Liver (tissue), 9 donors: Measurements from ENCODE around the gene TOR3A. TPM values are rescaled to one million over a fixed set of nuclear protein-coding genes. Genes with fewer than 3 reads are reported as not detected.
A peak's percentile ranks its signal among the peaks of the same experiment; 100 is the strongest.

ENCODE experiments used
- DNase-seq: peaks from one replicate; pipeline ENCODE4 v3.0.0-alpha.2; 2017; ENCODE audit warnings: low spot score
- H3K27ac ChIP-seq, 2 donors: one replicate each; pipeline ENCODE4 v1.7.0; 2013; ENCODE audit warnings: inconsistent platforms in 2 of 2, low read length in 2 of 2, control low read depth in 1 of 2, low read depth in 1 of 2, mild to moderate bottlenecking in 1 of 2
- H3K27me3 ChIP-seq, 4 donors: one replicate each; pipeline versions ENCODE4 v1.6.1 to v1.7.0; 2013; ENCODE audit warnings: low read length in 3 of 4, inconsistent platforms in 1 of 4, mild to moderate bottlenecking in 1 of 4, moderate library complexity in 1 of 4; ENCODE audit not compliant: control insufficient read depth in 4 of 4, insufficient read depth in 4 of 4
- H3K36me3 ChIP-seq, 4 donors: one replicate each; pipeline versions ENCODE4 v1.6.1 to v1.7.0; 2013; ENCODE audit warnings: low read length in 3 of 4, mild to moderate bottlenecking in 3 of 4, low read depth in 1 of 4, moderate library complexity in 1 of 4; ENCODE audit not compliant: control insufficient read depth in 4 of 4, insufficient read depth in 3 of 4
- H3K4me1 ChIP-seq, 4 donors: one replicate each; pipeline versions ENCODE4 v1.6.1 to v1.7.0; 2013; ENCODE audit warnings: low read length in 3 of 4, mild to moderate bottlenecking in 3 of 4, moderate library complexity in 1 of 4; ENCODE audit not compliant: control insufficient read depth in 4 of 4, insufficient read depth in 4 of 4
- H3K4me3 ChIP-seq, 3 donors: one replicate each; pipeline versions ENCODE4 v1.6.1 to v1.7.0; 2013; ENCODE audit warnings: low read length in 3 of 3, control low read depth in 1 of 3, low read depth in 1 of 3, mild to moderate bottlenecking in 1 of 3
- H3K9ac ChIP-seq, 2 donors: one replicate each; pipeline ENCODE4 v1.7.0; 2013; ENCODE audit warnings: low read length in 2 of 2, mild to moderate bottlenecking in 2 of 2, moderate library complexity in 2 of 2, control low read depth in 1 of 2, low read depth in 1 of 2
- H3K9me3 ChIP-seq, 4 donors: one replicate each; pipeline versions ENCODE4 v1.6.1 to v1.7.0; 2013; ENCODE audit warnings: low read length in 3 of 4; ENCODE audit not compliant: control insufficient read depth in 4 of 4
- ATF3 ChIP-seq: IDR thresholded peaks from 2 replicates; pipeline ENCODE4 v1.6.1; 2016; ENCODE audit warnings: antibody characterized with exemption
- CTCF ChIP-seq: fragments of 150-350 bp; IDR thresholded peaks from 2 replicates; pipeline ENCODE4 v1.5.1; 2017; ENCODE audit warnings: improper control_type of control experiment, low read depth, low read length; ENCODE audit not compliant: missing input control
- EGR1 ChIP-seq, 2 donors: IDR thresholded peaks; 2 replicates each; pipeline ENCODE4 v1.6.1; 2016 to 2018; ENCODE audit warnings: antibody characterized with exemption in 2 of 2, low read depth in 2 of 2
- FOXA2 ChIP-seq: IDR thresholded peaks from 2 replicates; pipeline ENCODE4 v1.6.1; 2016; ENCODE audit warnings: antibody characterized with exemption
- GABPA ChIP-seq, 2 donors: IDR thresholded peaks in 1 of 2; conservative IDR thresholded peaks in 1 of 2; 2 replicates each; pipeline ENCODE4 v1.6.1; 2016; ENCODE audit warnings: antibody characterized with exemption in 2 of 2, mild to moderate bottlenecking in 1 of 2, moderate library complexity in 1 of 2
- HNF4A ChIP-seq, 2 donors: conservative IDR thresholded peaks; 2 replicates each; pipeline ENCODE4 v1.6.1; 2016; ENCODE audit warnings: antibody characterized with exemption in 2 of 2, mild to moderate bottlenecking in 2 of 2
- HNF4G ChIP-seq: IDR thresholded peaks from 2 replicates; pipeline ENCODE4 v1.6.1; 2016; ENCODE audit warnings: antibody characterized with exemption
- JUND ChIP-seq, 2 donors: IDR thresholded peaks; 2 replicates each; pipeline ENCODE4 v1.6.1; 2016; ENCODE audit warnings: antibody characterized with exemption in 2 of 2
- NR2F2 ChIP-seq: IDR thresholded peaks from 2 replicates; pipeline ENCODE4 v1.6.1; 2016; ENCODE audit warnings: antibody characterized with exemption
- RAD21 ChIP-seq, 2 donors: IDR thresholded peaks; 2 replicates each; pipeline ENCODE4 v1.6.1; 2016; ENCODE audit warnings: antibody characterized with exemption in 2 of 2, mild to moderate bottlenecking in 2 of 2
- RXRA ChIP-seq, 2 donors: IDR thresholded peaks; 2 replicates each; pipeline ENCODE4 v1.6.1; 2017 to 2018; ENCODE audit warnings: antibody characterized with exemption in 2 of 2, mild to moderate bottlenecking in 1 of 2
- SP1 ChIP-seq: IDR thresholded peaks from 2 replicates; pipeline ENCODE4 v1.6.1; 2018; ENCODE audit warnings: antibody characterized with exemption, mild to moderate bottlenecking
- TAF1 ChIP-seq: conservative IDR thresholded peaks from 2 replicates; pipeline ENCODE4 v1.6.1; 2016; ENCODE audit warnings: antibody characterized with exemption, mild to moderate bottlenecking
- WGBS: extraction: QIAGEN DNeasy Blood & Tissue Kit; methylation state at CpG from one replicate; pipeline ENCODE4 v1.1.7; 2013; 5-methylcytosine and 5-hydroxymethylcytosine counted together
- polyA plus RNA-seq, 2 donors: library from polyadenylated mRNA; stranded (reverse) in 1 of 2; unstranded in 1 of 2; fragments of 200-250 nt in 1 of 2; fragments of >200 nt in 1 of 2; fragmentation: Nextera tagmentation in 1 of 2; extraction: Ambion mirVana in 1 of 2; gene quantifications; one replicate each; pipeline versions ENCODE4 v1.2.1 to v1.2.3, GENCODE V29; 2013 to 2015
- total RNA-seq, 2 donors: library from RNA; depleted of rRNA; stranded (reverse); fragments of >200 nt; gene quantifications; one replicate each; pipeline ENCODE4 v1.2.3, GENCODE V29; 2014
- TF ChIP-seq, protein P1 (sequence below): IDR thresholded peaks from 2 replicates; pipeline ENCODE4 v1.6.1; 2016; ENCODE audit warnings: antibody characterized with exemption
- TF ChIP-seq, protein P2 (sequence below): IDR thresholded peaks from 2 replicates; pipeline ENCODE4 v1.6.1; 2016; ENCODE audit warnings: antibody characterized with exemption
- TF ChIP-seq, protein P3 (sequence below): IDR thresholded peaks from 2 replicates; pipeline ENCODE4 v1.6.1; 2016; ENCODE audit warnings: antibody characterized with exemption, mild to moderate bottlenecking
- donor health status: healthy.
- donor health status: healthy.
- donor health status: healthy.
- donor health status: healthy.
- donor health status: healthy.

Gene TOR3A
- total and polyA plus RNA-seq, 4 donors: 14.3 to 31.0 (median 23.5) TPM

GRCh38 chr1:179046808-179047635, 34.8 kb upstream of the TOR3A start:
- no peak overlapping the region for H3K9ac ChIP-seq
- no peaks in the 10 kb centered on the region for H3K9me3 ChIP-seq
- H3K27ac ChIP-seq: no peak overlapping the region
- H3K4me1 ChIP-seq: no peaks in the 10 kb centered on the region
- H3K4me3 ChIP-seq: no peak overlapping the region
- WGBS: 96% methylated on average over 14 of the region's 14 CpGs
- DNase-seq: no peak
- no peaks in the 10 kb centered on the region for H3K36me3 ChIP-seq
- TF ChIP-seq NR2F2 (no peak), RAD21 (IDR thresholded peaks at IDR 0.05) (peak in 1 of 2 donors; percentile 26)
- H3K27me3 ChIP-seq: no peaks in the 10 kb centered on the region

DNA sequence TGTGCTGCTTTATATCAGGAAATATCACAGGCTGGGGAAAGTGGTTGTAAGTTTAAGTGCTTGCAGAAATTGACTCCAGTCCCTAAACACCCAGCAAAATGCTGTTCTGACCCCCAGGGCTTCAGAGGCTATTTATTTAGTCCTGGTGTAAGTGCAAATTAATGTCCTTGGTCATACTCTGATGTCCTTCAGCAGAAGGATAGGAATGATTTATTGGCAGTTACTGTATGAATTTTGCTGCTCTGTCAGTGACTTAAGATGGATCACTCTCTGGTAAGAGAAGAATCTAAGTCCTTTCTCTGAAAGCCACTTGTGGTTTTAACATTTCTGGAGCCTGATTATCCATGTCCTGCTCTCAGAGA, 34.3 kb upstream of the TOR3A start:
- no peak overlapping the region for H3K4me3 ChIP-seq
- H3K36me3 ChIP-seq: no peaks in the 10 kb centered on the region
- H3K27ac ChIP-seq: no peak overlapping the region
- TF ChIP-seq, protein P1, sequence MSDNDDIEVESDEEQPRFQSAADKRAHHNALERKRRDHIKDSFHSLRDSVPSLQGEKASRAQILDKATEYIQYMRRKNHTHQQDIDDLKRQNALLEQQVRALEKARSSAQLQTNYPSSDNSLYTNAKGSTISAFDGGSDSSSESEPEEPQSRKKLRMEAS: no peak
- TF ChIP-seq ATF3: no peak
- TF ChIP-seq RXRA (IDR thresholded peaks at IDR 0.05): no peak
- TF ChIP-seq EGR1 (IDR thresholded peaks at IDR 0.05; ENCODE audit: low read depth in 2 of 2): no peak
- TF ChIP-seq, protein P2, sequence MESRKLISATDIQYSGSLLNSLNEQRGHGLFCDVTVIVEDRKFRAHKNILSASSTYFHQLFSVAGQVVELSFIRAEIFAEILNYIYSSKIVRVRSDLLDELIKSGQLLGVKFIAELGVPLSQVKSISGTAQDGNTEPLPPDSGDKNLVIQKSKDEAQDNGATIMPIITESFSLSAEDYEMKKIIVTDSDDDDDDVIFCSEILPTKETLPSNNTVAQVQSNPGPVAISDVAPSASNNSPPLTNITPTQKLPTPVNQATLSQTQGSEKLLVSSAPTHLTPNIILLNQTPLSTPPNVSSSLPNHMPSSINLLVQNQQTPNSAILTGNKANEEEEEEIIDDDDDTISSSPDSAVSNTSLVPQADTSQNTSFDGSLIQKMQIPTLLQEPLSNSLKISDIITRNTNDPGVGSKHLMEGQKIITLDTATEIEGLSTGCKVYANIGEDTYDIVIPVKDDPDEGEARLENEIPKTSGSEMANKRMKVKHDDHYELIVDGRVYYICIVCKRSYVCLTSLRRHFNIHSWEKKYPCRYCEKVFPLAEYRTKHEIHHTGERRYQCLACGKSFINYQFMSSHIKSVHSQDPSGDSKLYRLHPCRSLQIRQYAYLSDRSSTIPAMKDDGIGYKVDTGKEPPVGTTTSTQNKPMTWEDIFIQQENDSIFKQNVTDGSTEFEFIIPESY: no peak
- no peak for TF ChIP-seq JUND (IDR thresholded peaks at IDR 0.05)
- no peak for TF ChIP-seq FOXA2
- TF ChIP-seq HNF4G: no peak
- no peak for TF ChIP-seq TAF1
- TF ChIP-seq, protein P3, sequence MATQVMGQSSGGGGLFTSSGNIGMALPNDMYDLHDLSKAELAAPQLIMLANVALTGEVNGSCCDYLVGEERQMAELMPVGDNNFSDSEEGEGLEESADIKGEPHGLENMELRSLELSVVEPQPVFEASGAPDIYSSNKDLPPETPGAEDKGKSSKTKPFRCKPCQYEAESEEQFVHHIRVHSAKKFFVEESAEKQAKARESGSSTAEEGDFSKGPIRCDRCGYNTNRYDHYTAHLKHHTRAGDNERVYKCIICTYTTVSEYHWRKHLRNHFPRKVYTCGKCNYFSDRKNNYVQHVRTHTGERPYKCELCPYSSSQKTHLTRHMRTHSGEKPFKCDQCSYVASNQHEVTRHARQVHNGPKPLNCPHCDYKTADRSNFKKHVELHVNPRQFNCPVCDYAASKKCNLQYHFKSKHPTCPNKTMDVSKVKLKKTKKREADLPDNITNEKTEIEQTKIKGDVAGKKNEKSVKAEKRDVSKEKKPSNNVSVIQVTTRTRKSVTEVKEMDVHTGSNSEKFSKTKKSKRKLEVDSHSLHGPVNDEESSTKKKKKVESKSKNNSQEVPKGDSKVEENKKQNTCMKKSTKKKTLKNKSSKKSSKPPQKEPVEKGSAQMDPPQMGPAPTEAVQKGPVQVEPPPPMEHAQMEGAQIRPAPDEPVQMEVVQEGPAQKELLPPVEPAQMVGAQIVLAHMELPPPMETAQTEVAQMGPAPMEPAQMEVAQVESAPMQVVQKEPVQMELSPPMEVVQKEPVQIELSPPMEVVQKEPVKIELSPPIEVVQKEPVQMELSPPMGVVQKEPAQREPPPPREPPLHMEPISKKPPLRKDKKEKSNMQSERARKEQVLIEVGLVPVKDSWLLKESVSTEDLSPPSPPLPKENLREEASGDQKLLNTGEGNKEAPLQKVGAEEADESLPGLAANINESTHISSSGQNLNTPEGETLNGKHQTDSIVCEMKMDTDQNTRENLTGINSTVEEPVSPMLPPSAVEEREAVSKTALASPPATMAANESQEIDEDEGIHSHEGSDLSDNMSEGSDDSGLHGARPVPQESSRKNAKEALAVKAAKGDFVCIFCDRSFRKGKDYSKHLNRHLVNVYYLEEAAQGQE: no peak
- no peak for TF ChIP-seq CTCF
- TF ChIP-seq GABPA (IDR thresholded peaks at IDR 0.05 in 1 of 2, conservative IDR thresholded peaks at IDR 0.05 in 1 of 2): no peak
- no peak for TF ChIP-seq HNF4A (conservative IDR thresholded peaks at IDR 0.05)
- no peak for TF ChIP-seq SP1
- DNase-seq: no peak
- H3K4me1 ChIP-seq: no peaks in the 10 kb centered on the region
- H3K27me3 ChIP-seq: no peaks in the 10 kb centered on the region
- no peak overlapping the region for H3K9ac ChIP-seq
- no peaks in the 10 kb centered on the region for H3K9me3 ChIP-seq
